GM18520 (cell line): ENCODE data around the gene AIMP1.
"Not testable (repeated sequence)": the region's sequence is repeated elsewhere in the genome, so short reads cannot be mapped to it uniquely, and the experiment has no call there.

Experiments
- ATAC-seq: cut with Tn5 transposase; IDR thresholded peaks from one replicate; pipeline ENCODE4 v1.9.1; 2021; ENCODE audit not compliant: unreplicated experiment

AIMP1 gene

DNA sequence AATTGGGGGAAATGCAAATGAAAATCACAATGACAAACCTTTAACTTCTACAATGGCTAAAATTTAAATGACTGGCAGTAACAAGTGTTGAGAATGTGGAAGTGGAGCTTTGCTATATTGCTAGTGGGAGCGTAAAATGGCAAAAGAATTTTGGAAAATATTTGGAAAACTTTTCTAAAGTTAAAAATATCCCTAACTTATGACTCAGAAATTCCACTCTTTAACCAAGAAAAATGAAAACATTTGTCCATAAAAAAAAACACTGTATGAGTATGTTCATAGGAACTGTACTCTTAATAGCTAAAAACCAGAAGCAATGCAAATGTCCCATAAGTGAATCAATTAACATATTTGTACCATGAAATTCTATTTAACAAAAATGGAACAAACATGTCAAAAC is 4.0 kb upstream of the AIMP1 start:
- ATAC-seq: no peak

DNA sequence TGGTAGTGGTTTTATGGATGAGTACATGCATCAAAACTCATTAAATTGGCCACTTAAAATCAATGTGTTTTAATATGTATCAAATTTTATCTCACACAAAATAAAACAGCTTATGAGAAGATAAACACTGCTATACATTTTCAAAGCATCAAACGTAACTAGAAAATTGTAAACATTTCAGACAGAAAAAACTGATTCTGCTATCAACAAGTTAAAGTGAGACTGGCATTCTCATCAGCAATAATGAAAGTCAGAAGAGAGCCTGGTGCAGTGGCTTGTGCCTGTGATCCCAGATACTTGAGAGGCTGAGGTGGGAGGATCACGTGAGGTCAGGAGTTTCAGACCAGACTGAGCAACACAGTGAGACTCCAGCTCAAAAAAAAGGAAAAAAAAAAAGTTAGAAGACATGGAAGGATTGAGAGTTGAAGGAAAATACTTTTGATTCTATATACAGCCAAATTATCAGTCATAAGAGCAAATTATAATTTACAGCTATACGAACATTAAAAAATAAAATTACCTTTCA is 3.3 kb upstream of the AIMP1 start:
- ATAC-seq: no peak

DNA sequence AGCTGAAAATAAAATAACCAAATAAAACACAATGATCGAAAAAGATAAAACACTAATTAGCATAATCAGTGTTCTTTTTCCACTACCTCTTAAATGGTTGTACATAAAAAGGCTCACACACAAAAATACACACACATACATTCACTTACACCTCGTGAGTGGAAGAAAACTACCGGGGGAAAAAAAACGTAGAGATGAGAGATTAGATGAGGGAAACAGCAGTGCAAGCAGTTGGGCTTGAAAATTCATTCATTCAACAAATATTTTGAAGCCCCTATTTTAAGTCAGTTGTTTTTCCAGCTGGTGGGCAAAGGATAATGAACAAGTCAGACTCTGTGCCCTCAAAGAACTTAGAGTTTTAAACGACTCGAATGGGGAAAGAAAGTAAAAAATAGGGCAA is 1.4 kb upstream of the AIMP1 start:
- no peak for ATAC-seq

DNA sequence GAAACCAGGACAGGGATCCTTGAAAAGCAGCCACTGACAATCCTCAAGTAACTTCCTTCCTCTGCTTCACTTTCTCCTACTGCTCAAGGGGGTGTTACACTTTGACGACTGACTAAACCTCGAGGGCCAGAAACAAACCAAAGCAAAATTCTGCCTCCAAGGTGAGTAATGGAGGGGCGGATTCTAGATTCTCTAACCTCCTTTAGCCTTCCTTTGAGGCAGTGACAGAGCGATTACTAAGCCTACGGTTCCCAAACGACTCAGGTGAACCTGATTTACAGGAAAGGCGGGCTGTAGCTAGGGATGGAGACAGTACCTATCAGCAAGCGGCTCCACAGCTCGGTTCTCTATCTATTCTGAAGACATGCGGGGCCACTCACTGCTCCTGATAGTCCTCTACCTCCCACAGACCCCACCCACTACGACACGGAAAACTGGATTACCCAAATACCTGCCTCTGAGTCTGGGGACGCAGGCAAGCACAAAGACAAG is 828 bp upstream of the AIMP1 start:
- peak; percentile 15 for ATAC-seq

DNA sequence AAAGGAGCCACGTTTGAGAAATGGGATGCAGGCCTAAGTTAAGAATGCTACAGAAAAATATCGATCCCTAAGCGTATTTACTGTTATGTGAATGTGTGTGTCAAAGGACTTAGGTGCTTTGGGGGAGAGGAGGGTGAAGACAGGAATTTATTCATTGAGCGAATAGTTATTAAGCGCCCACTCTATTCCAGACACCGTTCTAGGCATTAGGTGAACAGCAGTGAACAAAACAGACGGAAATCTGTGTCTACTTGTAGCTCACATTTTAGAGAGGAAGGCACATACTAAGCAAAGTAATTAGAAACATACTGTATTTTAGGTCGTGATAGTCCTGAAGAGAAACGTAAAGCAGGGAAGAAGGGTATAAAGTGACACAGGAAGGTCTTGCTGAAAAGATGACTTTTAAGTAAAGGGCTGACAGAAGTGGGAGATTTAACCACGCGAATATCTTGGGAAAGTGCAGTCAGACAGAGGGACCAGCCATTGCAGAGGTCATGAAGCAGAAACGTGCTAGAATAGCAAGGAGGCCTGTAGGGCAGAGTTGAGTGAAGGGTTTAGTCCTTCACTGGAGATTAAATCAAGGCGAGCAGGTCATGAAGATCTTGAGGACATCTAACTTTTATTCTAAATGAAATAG is 541 bp downstream of the AIMP1 start:
- no peak for ATAC-seq

DNA sequence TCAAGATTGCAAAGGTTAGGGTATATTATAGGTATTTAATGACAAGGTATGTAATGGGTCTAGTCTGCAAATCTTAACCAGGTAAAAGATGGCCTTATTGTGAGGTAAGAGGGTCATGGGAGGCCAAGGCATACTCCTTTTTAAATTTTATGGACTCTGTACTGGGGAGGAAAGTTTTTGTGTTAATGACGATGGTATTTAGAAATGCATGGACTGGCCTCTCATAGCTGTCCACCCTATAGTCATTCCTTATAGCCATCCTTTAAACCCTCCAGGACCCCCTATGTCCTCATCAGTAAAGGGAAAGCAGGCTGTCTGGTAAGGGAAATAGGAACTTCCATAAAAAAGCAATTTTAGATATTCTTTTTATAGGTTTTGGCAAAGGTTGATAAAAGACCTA is 1.5 kb downstream of the AIMP1 start:
- ATAC-seq: no peak

DNA sequence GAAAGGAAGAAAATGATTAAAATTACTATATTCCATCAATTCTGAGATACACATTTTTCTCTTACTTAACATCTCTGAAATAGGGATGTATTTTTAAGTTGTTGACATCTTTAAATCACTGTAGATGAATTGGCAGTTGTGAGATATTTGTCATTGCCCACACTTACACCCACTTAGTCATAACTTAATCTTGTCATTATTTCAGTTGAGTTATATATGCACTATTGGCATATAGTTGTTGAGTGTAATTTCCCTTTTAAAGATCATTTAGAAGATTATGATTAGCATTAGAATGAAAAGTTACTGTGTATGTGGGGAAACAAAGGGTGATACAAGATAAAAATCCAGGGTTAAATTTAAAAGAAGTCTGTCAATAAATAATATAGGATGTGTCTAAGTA is 2.2 kb downstream of the AIMP1 start:
- ATAC-seq: no peak

DNA sequence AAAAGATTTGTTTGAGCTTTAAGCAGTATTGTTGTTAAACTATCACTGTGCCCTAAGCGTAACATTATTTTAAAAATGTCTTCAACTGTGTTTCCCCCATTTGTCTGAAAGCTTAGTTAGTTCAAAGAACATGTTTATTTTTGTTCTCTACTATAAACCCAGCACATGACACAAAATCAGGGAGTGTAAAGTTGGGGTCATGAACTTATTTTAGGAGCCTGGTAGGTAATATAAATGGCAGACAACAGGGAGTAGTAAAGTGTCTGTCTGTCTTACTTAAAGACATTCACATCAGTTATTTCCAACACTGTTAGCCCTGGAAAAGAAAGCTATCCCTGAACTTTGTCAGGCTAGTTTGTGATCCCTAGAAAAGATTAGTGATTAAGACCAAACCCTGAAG is 3.9 kb downstream of the AIMP1 start:
- ATAC-seq: no peak

DNA sequence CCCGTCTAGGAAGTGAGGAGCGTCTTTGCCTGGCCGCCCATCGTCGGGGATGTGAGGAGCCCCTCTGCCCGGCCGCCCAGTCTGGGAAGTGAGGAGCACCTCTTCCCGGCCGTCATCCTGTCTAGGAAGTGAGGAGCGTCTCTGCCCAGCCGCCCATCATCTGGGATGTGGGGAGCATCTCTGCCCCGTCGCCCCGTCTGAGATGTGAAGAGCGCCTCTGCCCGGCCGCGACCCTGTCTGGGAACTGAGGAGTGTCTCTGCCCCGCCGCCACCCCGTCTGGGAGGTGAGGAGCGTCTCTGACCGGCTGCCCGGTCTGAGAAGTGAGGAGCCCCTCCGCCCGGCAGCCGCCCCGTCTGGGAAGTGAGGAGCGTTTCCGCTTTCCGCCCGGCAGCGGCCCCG is 4.8 kb downstream of the AIMP1 start:
- ATAC-seq: not testable (repeated sequence)

DNA sequence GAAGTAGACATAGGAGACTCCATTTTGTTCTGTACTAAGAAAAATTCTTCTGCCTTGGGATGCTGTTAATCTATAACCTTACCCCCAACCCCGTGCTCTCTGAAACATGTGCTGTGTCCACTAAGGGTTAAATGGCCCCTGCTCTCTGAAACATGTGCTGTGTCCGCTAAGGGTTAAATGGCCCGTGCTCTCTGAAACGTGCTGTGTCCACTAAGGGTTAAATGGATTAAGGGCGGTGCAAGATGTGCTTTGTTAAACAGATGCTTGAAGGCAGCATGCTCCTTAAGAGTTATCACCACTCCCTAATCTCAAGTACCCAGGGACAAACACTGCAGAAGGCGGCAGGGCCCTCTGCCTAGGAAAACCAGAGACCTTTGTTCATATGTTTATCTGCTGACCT is 5.5 kb downstream of the AIMP1 start:
- ATAC-seq: not testable (repeated sequence)

DNA sequence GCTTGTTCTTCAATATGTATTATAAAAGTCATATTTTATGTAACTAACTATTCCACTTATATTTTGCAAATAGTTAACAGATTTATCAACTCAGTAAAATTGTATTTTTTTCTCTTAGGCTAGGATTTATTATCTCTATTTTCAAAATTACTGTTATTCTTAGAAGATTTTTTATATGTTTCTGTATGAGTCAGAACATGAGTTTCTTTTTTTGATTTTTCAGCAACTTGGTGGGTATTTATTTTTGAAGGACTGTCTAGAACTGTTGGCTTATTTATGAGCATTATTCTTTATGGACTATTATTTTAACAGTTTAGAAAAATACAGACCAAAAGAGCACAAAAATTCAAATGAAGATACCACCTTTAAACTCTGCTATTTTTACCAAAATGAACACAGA is 6.8 kb downstream of the AIMP1 start:
- ATAC-seq: no peak

DNA sequence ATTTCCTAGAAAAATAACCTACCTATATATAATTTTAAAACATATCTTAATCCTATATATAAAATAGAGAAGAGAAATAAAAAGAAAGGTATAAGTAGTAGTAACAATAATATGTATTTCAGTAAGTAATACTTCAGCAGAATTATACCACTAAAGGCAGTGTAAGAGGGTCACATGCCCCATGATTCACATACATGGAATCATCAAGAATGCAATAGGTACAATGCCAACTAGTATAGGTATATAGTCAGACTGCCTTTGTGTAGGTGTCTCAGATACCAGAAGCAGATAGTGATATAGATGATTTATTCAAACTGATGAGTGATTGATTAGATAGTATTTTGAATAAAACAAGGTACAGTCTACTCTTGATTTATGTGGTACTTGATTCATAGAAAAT is 9.4 kb downstream of the AIMP1 start:
- no peak for ATAC-seq

DNA sequence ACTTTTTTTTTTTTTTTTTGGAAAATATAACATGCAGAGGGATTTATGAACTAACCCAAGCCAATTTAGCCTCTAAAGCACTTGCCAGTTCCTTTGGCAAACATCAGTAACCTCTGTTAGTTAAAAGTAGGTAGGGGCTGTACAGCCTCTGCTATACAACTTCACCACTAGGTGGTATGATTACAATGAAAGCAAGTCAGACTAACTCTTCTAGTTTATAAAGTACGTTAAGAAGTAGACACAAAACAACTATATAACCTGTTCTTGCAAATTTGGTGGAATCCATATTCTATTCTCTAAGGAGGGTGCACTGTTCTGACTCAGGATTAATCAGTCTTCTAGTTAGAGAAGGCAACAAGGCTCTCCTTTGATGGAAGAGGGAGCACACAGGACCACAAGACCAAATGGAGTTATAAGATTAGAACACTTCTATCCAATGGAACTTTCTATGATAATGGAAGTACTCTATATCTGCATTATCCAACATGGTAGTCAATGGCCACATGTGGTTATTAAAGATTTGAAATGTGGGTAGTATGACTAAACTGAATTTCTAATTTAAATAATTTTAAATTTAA is 12.8 kb downstream of the AIMP1 start:
- peak; percentile 73 for ATAC-seq

DNA sequence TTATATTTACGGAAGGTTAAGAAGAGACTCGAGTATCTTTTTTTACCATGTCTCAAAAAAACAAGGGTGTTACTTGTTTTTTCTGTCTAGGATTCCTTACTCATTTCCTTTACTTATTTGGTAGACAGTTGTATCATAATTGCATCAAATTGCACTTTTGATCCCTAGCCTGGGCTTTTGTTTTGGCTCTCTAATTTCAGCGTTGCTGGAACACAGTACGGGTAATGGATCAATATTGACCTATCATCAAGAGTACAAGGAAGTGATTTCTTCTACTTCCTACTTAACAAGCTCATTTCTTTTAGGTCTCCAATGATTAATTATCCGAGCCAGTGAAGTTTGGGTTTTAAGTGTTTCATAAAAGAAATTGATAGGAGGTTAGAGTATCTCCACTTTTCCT is 16.8 kb downstream of the AIMP1 start:
- no peak for ATAC-seq

DNA sequence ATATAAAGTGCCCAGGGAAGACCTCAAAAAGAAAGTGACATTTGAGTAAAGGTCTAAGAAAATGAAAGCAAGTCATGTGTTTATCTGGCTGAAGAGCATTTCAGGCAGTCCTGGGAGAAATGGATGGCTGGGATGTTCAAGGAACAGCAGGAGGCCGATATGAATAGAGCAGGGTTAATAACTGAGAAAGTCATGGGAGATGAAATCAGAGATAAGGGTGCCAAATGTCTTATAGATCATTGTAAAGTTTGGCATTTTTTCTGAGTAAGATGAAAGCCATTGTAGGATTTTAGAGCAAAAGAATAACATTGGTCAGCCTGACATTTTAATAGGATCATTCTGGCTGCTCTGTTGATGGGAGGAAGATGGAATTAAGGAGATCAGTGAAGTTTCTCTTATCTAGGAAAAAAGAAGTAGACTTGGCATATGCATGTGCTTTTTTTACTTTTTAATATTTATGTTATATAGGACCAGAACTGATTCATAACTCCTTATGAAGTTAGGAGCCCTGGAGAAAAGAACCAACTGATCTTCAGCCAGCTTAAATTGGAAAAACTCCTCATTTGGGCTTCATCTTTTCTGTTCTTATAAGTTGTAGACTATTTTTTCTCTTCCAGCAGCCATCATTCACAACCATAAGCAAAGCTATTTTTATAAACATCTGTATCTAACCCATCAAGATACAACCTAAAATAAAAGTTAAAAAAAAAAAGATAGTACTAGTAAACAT is 18.6 kb downstream of the AIMP1 start:
- ATAC-seq: no peak

DNA sequence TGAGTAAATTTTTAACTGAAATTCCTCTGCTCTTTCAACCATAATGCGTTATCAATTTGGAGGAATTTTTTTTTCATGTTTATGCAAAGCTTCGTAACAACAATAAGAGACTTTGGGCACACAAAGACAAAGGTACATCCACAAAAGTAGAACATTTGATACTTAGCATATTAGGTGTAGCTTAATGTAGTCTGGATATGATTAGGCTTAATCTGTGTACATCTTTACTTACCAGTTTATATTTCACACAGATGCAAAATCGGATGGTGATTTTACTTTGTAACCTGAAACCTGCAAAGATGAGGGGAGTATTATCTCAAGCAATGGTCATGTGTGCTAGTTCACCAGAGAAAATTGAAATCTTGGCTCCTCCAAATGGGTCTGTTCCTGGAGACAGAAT is 20.3 kb downstream of the AIMP1 start:
- ATAC-seq: no peak

DNA sequence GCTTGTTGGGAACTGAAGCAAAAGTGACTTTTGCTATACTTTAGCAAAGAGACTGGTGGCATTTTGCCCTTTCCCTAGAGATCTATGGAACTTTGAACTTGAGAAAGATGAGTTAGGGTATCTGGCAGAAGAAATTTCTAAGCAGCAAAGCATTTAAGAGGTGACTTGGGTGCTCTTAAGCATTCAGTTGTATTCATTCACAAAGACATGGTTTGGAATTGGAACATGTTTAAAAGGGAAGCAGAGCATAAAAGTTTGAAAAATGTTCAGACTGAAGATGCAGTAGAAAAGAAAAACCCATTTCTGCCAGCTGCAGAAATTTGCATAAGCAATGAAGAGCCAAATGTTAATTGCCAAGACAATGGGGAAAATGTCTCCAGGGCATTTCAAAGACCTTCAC is 21.6 kb downstream of the AIMP1 start:
- ATAC-seq: no peak

DNA sequence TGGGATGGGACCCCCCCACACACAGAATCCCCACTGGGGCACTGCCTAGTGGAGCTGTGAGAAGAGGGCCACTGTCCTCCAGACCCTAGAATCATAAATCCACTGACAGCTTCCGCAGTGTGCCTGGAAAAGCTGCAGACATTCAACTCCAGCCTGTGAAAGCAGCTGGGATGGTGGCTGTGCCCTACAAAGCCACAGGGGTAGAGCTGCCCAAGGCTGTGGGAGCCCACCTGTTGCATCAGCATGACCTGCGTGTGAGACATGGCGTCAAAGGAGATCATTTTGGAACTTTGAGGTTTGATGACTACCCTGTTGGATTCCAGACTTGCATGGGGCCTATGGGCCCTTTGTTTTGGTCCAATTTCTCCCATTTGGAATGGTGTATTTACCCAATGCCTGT is 22.3 kb downstream of the AIMP1 start:
- no peak for ATAC-seq

DNA sequence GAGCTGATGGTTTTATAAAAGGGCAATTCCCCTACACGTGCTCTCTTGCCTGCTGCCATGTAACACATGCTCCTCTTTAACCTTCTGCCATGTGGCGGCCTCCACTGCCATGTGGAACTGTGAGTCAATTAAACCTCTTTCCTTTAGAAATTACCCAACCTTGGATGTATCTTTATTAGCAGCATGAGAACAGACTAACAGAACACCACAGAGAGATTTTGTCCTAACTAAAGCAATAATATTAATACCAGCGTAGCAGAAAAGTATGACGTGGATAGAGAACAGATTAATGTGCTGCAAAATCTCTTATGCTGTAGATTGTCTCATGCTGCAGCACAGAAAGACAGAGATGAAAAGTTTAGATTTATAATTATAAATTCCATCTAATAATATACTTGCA is 23.1 kb downstream of the AIMP1 start:
- no peak for ATAC-seq

DNA sequence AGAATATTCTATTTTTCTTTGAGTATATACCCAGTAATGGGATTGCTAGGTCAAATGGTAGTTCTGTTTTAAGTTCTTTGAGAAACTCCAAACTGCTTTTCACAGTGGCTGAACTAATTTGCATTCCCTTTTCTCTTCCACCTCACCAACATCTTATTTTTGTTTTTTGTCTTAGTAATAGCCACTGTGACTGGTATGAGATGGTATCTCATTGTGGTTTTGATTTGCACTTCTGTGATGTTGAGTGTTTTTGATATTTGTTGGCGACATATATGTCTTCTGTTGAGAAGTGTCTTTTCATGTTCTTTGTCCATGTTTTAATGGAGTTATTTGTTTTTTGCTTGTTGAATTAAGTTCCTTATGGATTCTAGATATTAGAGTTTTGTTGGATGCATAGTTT is 24.4 kb downstream of the AIMP1 start:
- no peak for ATAC-seq

DNA sequence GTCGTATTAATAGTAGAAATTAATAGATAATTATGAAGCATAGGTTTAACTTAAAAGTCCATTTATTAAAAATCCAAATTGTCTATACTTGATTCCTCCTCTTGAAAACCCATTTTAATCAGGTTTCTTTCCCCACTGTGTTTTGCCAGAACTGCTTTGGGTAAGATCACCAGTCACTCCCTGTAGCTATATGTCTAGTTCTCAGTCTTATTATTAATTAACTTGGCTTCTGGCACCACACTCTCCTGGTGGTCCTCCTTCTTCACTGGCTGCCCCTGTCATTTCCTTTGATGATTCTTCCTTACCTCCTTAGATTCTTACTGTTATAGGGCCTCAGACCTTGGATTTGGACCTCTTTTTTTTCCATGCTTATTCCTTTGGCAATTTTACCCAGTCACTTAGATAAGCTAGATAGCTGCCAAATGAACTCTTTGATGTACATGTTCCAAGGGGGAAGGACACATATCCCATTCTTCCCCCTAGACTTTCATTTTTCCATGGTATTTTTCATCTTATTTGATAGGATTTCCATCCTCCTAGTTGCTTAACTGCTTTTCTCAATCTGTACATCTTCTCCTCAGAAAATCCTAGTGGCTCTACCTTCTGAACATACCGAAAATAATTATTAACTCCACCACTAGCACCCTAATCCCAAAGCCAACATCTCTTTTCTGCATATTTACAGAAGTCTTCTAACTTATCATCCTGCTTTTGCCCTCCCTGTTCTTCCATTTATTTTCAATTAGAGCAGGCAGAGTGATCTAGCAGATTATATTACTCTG is 27.7 kb downstream of the AIMP1 start:
- no peak for ATAC-seq

DNA sequence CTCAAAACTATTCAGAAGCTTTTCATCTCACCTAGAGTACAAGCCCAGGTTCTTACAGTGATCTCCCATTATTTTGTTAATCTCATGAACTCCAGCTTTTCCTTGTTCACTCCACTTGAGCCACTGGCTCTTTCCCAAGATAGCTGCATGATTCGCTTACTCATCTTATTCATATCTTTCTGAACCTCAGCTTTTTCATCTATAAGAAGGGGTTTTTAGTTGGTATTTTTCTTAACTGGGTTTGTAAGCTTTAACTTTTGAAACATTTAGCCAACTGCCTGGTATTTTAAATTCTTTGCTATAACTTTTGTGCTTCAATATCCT is 28.3 kb downstream of the AIMP1 start:
- ATAC-seq: no peak
